Lung (tissue), 12 donors: ENCODE results near the gene ERGIC1. TPM values are rescaled to one million over a fixed set of nuclear protein-coding genes. Genes with fewer than 3 reads are reported as not detected.

Experiments used
- ATAC-seq: fragments of 200-7000 bp; cut with Tn5 transposase; one replicate; pipeline ENCODE4 v1.9.1; 2020; ENCODE audit warnings: moderate number of reproducible peaks; ENCODE audit not compliant: insufficient read depth, low FRiP score
- DNase-seq, 3 donors: peaks; one replicate each; pipeline ENCODE4 v3.0.0-alpha.2; 2013 to 2017
- H3K27ac ChIP-seq, 2 donors: one replicate each; pipeline ENCODE4 v1.5.1; 2013; ENCODE audit warnings: mild to moderate bottlenecking in 2 of 2, moderate library complexity in 2 of 2, control low read depth in 1 of 2, inconsistent platforms in 1 of 2, low read depth in 1 of 2, low read length in 1 of 2
- H3K27me3 ChIP-seq, 3 donors: one replicate each; pipeline ENCODE4 v1.5.1; 2013; ENCODE audit warnings: low read length in 2 of 3; ENCODE audit not compliant: control insufficient read depth in 3 of 3, insufficient read depth in 3 of 3
- H3K36me3 ChIP-seq, 4 donors: one replicate each; pipeline ENCODE4 v1.5.1; 2013; ENCODE audit warnings: low read length in 4 of 4, mild to moderate bottlenecking in 1 of 4, moderate library complexity in 1 of 4; ENCODE audit not compliant: control insufficient read depth in 4 of 4, insufficient read depth in 4 of 4
- H3K4me1 ChIP-seq, 5 donors: one replicate each; pipeline ENCODE4 v1.5.1; 2013; ENCODE audit warnings: low read length in 5 of 5, mild to moderate bottlenecking in 2 of 5, moderate library complexity in 1 of 5; ENCODE audit not compliant: control insufficient read depth in 5 of 5, insufficient read depth in 5 of 5
- H3K4me3 ChIP-seq: one replicate; pipeline ENCODE4 v1.5.1; 2013; ENCODE audit warnings: mild to moderate bottlenecking, control low read depth, moderate library complexity
- H3K9ac ChIP-seq, 2 donors: one replicate each; pipeline ENCODE4 v1.5.1; 2013; ENCODE audit warnings: low read length in 2 of 2, control low read depth in 1 of 2; ENCODE audit not compliant: insufficient read depth in 1 of 2
- H3K9me3 ChIP-seq, 4 donors: one replicate each; pipeline ENCODE4 v1.5.1; 2013; ENCODE audit warnings: low read length in 3 of 4, mild to moderate bottlenecking in 1 of 4, moderate library complexity in 1 of 4; ENCODE audit not compliant: control insufficient read depth in 4 of 4, insufficient read depth in 3 of 4
- WGBS, 2 donors: extraction: QIAGEN DNeasy Blood & Tissue Kit; methylation state at CpG; one replicate each; pipeline ENCODE4 v1.1.7; 2013; 5-methylcytosine and 5-hydroxymethylcytosine counted together
- polyA plus RNA-seq, 2 donors: library from polyadenylated mRNA; stranded (reverse); fragments of 200-250 nt; gene quantifications; one replicate each; pipeline ENCODE4 v1.2.1, GENCODE V29; 2013
- total RNA-seq, 2 donors: library from RNA; depleted of rRNA in 1 of 2; stranded (reverse); fragments of >200 nt in 1 of 2; gene quantifications; one replicate each; pipeline ENCODE4 v1.2.1, GENCODE V29; 2014 to 2021
- TF ChIP-seq, protein P1 (sequence below): IDR thresholded peaks from 2 replicates; pipeline ENCODE4 v1.5.1; 2012; ENCODE audit warnings: mild to moderate bottlenecking; ENCODE audit errors: control extremely low read depth, extremely low read depth
- donor health status: control.
- donor health status: control.
- donor health status: Bipolar disorder and iron deficiency.
- donor health status: healthy.
- donor health status: DM: yes; HTN: yes; CAD: no.

Gene ERGIC1
- total and polyA plus RNA-seq, 4 donors = 62.2 to 215 (median 163) TPM

DNA sequence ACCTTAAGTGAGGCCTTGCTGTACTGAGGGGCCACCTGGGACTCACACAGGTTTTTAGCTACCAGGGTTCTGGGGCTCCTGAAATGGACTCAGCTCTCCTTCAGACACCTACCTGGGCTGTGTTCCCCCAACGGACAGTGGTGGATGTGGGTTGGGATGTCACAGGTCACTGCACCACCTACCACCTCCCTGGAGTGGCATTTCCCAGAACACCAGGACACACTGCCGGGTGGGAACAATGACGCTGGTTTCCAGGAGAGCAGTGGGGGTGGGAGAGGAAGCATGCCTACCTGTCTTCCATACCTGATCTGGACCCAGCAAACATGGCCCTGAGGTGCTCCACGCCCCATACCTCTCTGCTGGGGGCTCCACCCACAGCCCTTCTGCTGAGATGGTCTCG, 20.9 kb downstream of the ERGIC1 start:
- ATAC-seq (no peak), DNase-seq (no peak)
- TF ChIP-seq, protein P1, sequence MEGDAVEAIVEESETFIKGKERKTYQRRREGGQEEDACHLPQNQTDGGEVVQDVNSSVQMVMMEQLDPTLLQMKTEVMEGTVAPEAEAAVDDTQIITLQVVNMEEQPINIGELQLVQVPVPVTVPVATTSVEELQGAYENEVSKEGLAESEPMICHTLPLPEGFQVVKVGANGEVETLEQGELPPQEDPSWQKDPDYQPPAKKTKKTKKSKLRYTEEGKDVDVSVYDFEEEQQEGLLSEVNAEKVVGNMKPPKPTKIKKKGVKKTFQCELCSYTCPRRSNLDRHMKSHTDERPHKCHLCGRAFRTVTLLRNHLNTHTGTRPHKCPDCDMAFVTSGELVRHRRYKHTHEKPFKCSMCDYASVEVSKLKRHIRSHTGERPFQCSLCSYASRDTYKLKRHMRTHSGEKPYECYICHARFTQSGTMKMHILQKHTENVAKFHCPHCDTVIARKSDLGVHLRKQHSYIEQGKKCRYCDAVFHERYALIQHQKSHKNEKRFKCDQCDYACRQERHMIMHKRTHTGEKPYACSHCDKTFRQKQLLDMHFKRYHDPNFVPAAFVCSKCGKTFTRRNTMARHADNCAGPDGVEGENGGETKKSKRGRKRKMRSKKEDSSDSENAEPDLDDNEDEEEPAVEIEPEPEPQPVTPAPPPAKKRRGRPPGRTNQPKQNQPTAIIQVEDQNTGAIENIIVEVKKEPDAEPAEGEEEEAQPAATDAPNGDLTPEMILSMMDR = no peak
- H3K9me3 ChIP-seq = no peaks in the 10 kb centered on the region
- 81 to 91% methylated on average over 5 of the region's 5 CpGs for WGBS, 2 donors
- H3K4me3 ChIP-seq = no peak overlapping the region
- H3K27ac ChIP-seq = peak overlapping the region; percentile 54 to 66
- no peak overlapping the region for H3K9ac ChIP-seq
- H3K36me3 ChIP-seq = peaks cover 0 to 3% (median 0%) of the 10 kb centered on the region in 4 donors
- no peaks in the 10 kb centered on the region for H3K27me3 ChIP-seq
- H3K4me1 ChIP-seq = peaks cover 18 to 54% (median 29%) of the 10 kb centered on the region in 5 donors

DNA sequence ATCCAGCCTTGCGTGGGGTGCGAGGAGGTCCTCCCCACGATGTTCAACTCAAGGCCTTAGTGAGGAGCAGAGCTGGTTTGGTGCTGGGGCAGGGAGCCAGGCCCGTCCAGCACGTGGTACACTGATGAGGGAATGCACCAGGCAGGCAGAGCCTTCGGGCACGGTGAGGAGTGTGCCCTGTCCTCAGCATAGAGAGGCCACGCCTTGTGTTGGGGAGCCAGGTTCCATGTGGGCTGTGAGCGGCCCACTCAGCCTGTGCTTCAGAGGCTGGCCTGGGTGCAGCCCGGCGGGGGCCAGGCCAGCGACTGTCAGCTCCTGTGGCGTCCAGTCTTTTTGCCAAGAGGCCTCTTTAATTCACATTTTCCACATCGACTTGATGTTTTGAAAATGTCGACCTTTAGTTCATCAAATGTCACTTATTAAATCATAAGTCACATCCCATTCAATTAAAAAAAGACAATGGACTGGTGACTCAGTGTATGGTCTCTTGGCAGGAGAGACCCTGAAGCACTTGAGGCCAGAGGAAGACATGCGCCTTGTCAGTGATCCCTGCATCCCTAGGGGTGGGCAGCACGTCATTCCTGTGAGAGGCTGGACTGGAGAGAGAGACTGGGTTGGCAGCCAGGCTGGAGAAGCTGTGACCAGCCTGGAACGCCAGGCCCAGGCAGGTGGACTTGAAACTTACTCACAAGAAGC, 21.7 kb downstream of the ERGIC1 start:
- no peak for ATAC-seq
- 61 to 73% methylated on average over 18 of the region's 18 CpGs for WGBS, 2 donors

DNA sequence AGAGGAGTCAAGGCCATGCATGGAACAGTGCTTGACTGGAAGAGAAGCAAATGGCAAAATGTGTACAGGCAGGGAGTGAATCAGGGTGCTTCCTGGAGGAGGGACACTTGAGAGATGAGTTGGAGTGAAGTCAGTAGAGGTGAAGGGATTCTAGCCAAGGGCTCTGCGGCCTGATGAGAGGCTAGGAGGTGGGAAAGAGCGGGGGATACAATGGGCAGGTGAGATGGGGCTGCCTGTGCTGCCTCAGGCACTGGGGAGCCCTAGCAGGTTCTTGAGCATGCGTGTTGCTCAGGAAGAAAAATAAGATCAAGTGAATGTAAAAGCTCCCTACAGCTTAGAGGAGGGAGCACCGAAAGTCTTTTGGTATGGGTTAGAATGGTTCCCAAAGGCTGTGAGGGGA, 22.3 kb downstream of the ERGIC1 start:
- no peak overlapping the region for H3K9ac ChIP-seq
- peaks cover 26 to 63% (median 40%) of the 10 kb centered on the region in 5 donors for H3K4me1 ChIP-seq
- ATAC-seq (no peak), DNase-seq (no peak)
- WGBS, 2 donors = 97 to 99% methylated on average over 4 of the region's 4 CpGs
- H3K36me3 ChIP-seq = peaks cover 0 to 3% (median 0%) of the 10 kb centered on the region in 4 donors
- H3K27ac ChIP-seq = peak overlapping the region; percentile 46 to 58
- H3K9me3 ChIP-seq = no peaks in the 10 kb centered on the region
- H3K4me3 ChIP-seq = no peak overlapping the region
- no peaks in the 10 kb centered on the region for H3K27me3 ChIP-seq
- TF ChIP-seq, protein P1 = no peak

More for the DNA sequence above, 21.7 kb downstream of the ERGIC1 start:
- Histone ChIP-seq H3K27me3 (no peaks in the 10 kb centered on the region), H3K27ac (peak overlapping the region; percentile 54 to 66), H3K4me1 (peaks cover 21 to 57% (median 37%) of the 10 kb centered on the region in 5 donors), H3K36me3 (peaks cover 0 to 3% (median 0%) of the 10 kb centered on the region in 4 donors), H3K9me3 (no peaks in the 10 kb centered on the region), H3K9ac (no peak overlapping the region), H3K4me3 (no peak overlapping the region)
- no peak for DNase-seq
- TF ChIP-seq, protein P1 = no peak
